ENCODE results near the gene RAC2. TPM values are rescaled to one million over a fixed set of nuclear protein-coding genes. Genes with fewer than 3 reads are reported as not detected.

The RAC2 gene
- total RNA-seq, 1 experiment from 2014 or later: 90.5 TPM

DNA sequence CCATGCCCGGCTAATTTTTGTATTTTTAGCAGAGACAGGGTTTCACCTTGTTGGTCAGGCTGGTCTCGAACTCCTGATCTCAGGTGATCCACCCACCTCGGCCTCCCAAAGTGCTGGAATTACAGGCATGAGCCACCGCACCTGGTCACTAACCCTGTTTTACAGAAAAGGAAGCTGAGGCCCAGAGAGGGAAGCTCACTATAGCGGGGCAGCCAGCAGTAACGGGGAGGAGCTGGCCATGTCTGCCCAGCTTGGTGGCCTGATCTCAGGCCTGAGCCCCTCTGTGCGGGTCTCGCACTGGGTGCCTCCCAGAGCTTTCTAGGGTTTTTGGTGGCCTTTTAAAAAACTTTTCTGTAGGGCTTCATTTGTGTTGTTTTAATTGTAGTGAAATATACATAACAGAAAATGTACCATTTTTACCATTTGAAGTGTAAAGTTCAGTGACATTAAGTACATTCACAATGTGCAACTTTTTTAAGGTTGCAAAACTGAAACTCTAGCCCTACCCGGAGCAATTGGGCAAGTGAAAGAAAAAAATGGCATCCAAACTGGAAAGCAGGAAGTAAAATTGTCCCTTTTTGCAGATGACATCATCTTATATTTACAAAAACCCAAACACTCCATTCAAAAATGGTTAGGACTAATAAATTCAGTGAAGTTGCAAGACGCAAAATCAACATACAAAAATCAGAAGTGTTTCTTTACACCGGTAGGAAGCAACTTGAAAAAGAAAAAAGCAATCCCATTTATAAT is 23.8 kb upstream of the RAC2 start:
- H3K4me1 ChIP-seq (replicated peaks; ENCODE audit: insufficient read depth): peaks cover 13% of the 10 kb centered on the region
- POLR2A ChIA-PET (ENCODE audit: unreplicated experiment): interaction anchor here (0.5 kb wide), 1 partner anchor 30 kb away, joined by 3 read pairs; no protein-coding TSS in a partner anchor
- H3K27me3 ChIP-seq (ENCODE audit: insufficient read depth, low read depth): no peaks in the 10 kb centered on the region
- peak overlapping the region; percentile 42 for H3K27ac ChIP-seq
- CTCF ChIA-PET: interaction anchor here (0.6 to 0.7 kb wide), 3 partner anchors 60 to 270 kb away, joined by 3 read pairs; no protein-coding TSS in a partner anchor
- H3K9me3 ChIP-seq (ENCODE audit: insufficient read depth, low read depth): peaks cover 13% of the 10 kb centered on the region
- intact Hi-C loops (cut with micrococcal nuclease; ENCODE audit: unreplicated experiment): loop anchor here (1.0 to 2.0 kb wide), 2 partner anchors 49 to 189 kb away; no protein-coding TSS in a partner anchor
- H3K4me2 ChIP-seq: peak overlapping the region; percentile 79
- H2AFZ ChIP-seq: 0 out of 2 replicates have a peak overlapping the region, but pooled peaks have one; percentile 16
- no TSS peak for BruUV-seq (replicated peaks)
- H3K4me3 ChIP-seq: peak overlapping the region; percentile 56; the same call in 1 of the 2 replicates
- no peaks in the 10 kb centered on the region for H3K36me3 ChIP-seq (ENCODE audit: low read depth)
- no peak for TF ChIP-seq EZH2 (IDR thresholded peaks at IDR 0.05; ENCODE audit: low read depth)
- TF ChIP-seq, protein P1, sequence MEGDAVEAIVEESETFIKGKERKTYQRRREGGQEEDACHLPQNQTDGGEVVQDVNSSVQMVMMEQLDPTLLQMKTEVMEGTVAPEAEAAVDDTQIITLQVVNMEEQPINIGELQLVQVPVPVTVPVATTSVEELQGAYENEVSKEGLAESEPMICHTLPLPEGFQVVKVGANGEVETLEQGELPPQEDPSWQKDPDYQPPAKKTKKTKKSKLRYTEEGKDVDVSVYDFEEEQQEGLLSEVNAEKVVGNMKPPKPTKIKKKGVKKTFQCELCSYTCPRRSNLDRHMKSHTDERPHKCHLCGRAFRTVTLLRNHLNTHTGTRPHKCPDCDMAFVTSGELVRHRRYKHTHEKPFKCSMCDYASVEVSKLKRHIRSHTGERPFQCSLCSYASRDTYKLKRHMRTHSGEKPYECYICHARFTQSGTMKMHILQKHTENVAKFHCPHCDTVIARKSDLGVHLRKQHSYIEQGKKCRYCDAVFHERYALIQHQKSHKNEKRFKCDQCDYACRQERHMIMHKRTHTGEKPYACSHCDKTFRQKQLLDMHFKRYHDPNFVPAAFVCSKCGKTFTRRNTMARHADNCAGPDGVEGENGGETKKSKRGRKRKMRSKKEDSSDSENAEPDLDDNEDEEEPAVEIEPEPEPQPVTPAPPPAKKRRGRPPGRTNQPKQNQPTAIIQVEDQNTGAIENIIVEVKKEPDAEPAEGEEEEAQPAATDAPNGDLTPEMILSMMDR (conservative IDR thresholded peaks at IDR 0.05): no peak
- H3K9me2 ChIP-seq (ENCODE audit: insufficient read depth): no peaks in the 10 kb centered on the region
- no peaks in the 10 kb centered on the region for H3K79me2 ChIP-seq (ENCODE audit: low read depth)
- DNase-seq: peak in 1 of 2 experiments; percentile 74
- peaks cover 6% of the 10 kb centered on the region; the same call in 1 of the 2 replicates for H3F3A ChIP-seq (ENCODE audit: insufficient read depth, low read depth)
- H4K20me1 ChIP-seq (ENCODE audit: insufficient read depth): no peaks in the 10 kb centered on the region

DNA sequence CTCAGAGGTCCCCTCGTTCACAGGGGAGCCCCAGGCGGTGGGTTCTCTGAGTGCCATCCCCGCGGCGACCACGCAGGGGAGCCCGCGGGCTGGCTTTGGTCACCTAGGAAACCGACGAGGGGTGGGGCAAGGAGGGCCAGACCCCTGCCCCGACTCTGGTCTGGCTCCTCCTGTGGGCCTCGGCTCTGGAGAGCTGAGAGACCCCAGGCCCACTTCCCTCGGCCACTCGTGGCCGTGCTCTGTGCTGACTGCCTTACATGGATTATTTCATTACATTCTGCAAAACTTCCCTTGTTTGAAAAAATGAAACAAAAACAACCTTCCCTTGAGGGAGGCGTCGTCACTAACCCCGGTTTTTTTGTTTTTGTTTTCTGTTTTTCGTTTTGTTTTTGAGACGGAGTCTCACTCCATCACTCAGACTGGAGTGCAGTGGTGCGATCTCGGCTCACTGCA is 23.1 kb upstream of the RAC2 start:
- peaks cover 6% of the 10 kb centered on the region; the same call in 1 of the 2 replicates for H3F3A ChIP-seq (ENCODE audit: insufficient read depth, low read depth)
- no peaks in the 10 kb centered on the region for H3K9me2 ChIP-seq (ENCODE audit: insufficient read depth)
- H3K4me1 ChIP-seq (replicated peaks; ENCODE audit: insufficient read depth): peaks cover 13% of the 10 kb centered on the region
- no TSS peak for BruUV-seq (replicated peaks)
- H3K4me3 ChIP-seq: peak overlapping the region; percentile 56
- TF ChIP-seq, protein P1 (conservative IDR thresholded peaks at IDR 0.05): peak; percentile 96
- no peak for TF ChIP-seq EZH2 (IDR thresholded peaks at IDR 0.05; ENCODE audit: low read depth)
- H3K27ac ChIP-seq: peak overlapping the region; percentile 42; the same call in 1 of the 2 replicates
- peak in 1 of 2 experiments; percentile 71 for DNase-seq
- peak overlapping the region; percentile 79 for H3K4me2 ChIP-seq
- intact Hi-C loops (cut with micrococcal nuclease; ENCODE audit: unreplicated experiment): loop anchor here (1.0 to 2.0 kb wide), 2 partner anchors 50 to 190 kb away; no protein-coding TSS in a partner anchor
- ChIA-PET CTCF (interaction anchor here (0.7 kb wide), 1 partner anchor 193 kb away, joined by 3 read pairs; no protein-coding TSS in a partner anchor), POLR2A (ENCODE audit: unreplicated experiment) (no interaction called here)
- peaks cover 13% of the 10 kb centered on the region for H3K9me3 ChIP-seq (ENCODE audit: insufficient read depth, low read depth)
- H3K27me3 ChIP-seq (ENCODE audit: insufficient read depth, low read depth): no peaks in the 10 kb centered on the region
- no peaks in the 10 kb centered on the region for H3K79me2 ChIP-seq (ENCODE audit: low read depth)
- H2AFZ ChIP-seq: peak overlapping the region; percentile 16; the same call in 1 of the 2 replicates
- H4K20me1 ChIP-seq (ENCODE audit: insufficient read depth): no peaks in the 10 kb centered on the region
- no peaks in the 10 kb centered on the region for H3K36me3 ChIP-seq (ENCODE audit: low read depth)

DNA sequence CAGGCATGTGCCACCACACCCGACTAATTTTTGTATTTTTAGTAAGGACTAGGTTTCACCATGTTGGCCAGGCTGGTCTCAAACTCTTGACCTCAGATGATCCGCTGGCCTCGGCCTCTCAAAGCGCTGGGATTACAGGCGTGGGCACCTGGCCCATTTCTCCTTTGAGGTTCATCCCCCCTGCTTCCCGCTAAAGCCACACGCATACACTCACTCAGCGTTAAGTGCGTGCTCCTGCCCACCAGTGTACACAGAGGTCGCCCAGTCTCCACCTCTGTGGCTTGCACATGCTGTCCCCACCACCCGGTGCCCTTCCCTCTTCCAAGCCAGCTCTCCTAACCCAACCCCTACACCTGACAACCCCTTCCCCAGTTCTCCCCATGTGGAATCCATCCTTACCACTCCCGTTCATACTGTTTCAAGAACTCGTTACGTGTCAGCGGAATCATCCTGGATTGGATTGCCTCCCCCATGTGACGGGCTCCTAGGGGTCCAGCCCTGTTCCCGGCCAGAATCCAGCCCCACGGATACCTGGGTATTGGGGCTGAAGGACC is 22.6 kb upstream of the RAC2 start:
- ChIA-PET POLR2A (ENCODE audit: unreplicated experiment) (no interaction called here), CTCF (no interaction called here)
- H3K36me3 ChIP-seq (ENCODE audit: low read depth): no peaks in the 10 kb centered on the region
- intact Hi-C loops (cut with micrococcal nuclease; ENCODE audit: unreplicated experiment): loop anchor here (1.0 to 2.0 kb wide), 2 partner anchors 50 to 191 kb away; no protein-coding TSS in a partner anchor
- H3K4me3 ChIP-seq: peak overlapping the region; percentile 56; the same call in 1 of the 2 replicates
- H3K9me2 ChIP-seq (ENCODE audit: insufficient read depth): no peaks in the 10 kb centered on the region
- TF ChIP-seq, protein P1 (conservative IDR thresholded peaks at IDR 0.05): no peak
- TF ChIP-seq EZH2 (IDR thresholded peaks at IDR 0.05; ENCODE audit: low read depth): no peak
- H3K4me1 ChIP-seq (replicated peaks; ENCODE audit: insufficient read depth): peaks cover 13% of the 10 kb centered on the region
- peak overlapping the region; percentile 79; the same call in 1 of the 2 replicates for H3K4me2 ChIP-seq
- no peak for DNase-seq
- H2AFZ ChIP-seq: no peak overlapping the region
- H4K20me1 ChIP-seq (ENCODE audit: insufficient read depth): no peaks in the 10 kb centered on the region
- H3K27me3 ChIP-seq (ENCODE audit: insufficient read depth, low read depth): no peaks in the 10 kb centered on the region
- H3K79me2 ChIP-seq (ENCODE audit: low read depth): no peaks in the 10 kb centered on the region
- H3F3A ChIP-seq (ENCODE audit: insufficient read depth, low read depth): peaks cover 6% of the 10 kb centered on the region; the same call in 1 of the 2 replicates
- peaks cover 13% of the 10 kb centered on the region for H3K9me3 ChIP-seq (ENCODE audit: insufficient read depth, low read depth)
- no TSS peak for BruUV-seq (replicated peaks)
- no peak overlapping the region for H3K27ac ChIP-seq
